Peyer's patch (tissue), 4 donors: ENCODE results near the gene NCAM2. TPM values are rescaled to one million over a fixed set of nuclear protein-coding genes. Genes with fewer than 3 reads are reported as not detected.

ENCODE experiments used
- DNase-seq, 3 donors: peaks; one replicate each; pipeline ENCODE4 v3.0.0-alpha.2; 2017 to 2019
- H3K27ac ChIP-seq, 4 donors: fragments of 200-600 bp; sonication (generic); one replicate each; pipeline ENCODE4 v1.5.1; 2016 to 2019
- H3K27me3 ChIP-seq, 2 donors: fragments of 200-600 bp; sonication (generic); one replicate each; pipeline ENCODE4 v1.5.1; 2019
- H3K36me3 ChIP-seq, 3 donors: fragments of 200-600 bp; sonication (generic); one replicate each; pipeline ENCODE4 v1.5.1; 2016 to 2019
- H3K4me1 ChIP-seq, 4 donors: fragments of 200-600 bp; sonication (generic); one replicate each; pipeline ENCODE4 v1.5.1; 2016 to 2019
- H3K4me3 ChIP-seq, 4 donors: fragments of 200-600 bp; sonication (generic); 1 replicate in 3 of 4; 2 replicates in 1 of 4; pipeline ENCODE4 v1.5.1; 2016 to 2019; ENCODE audit warnings: mild to moderate bottlenecking in 1 of 4
- H3K9me3 ChIP-seq, 4 donors: fragments of 200-600 bp; sonication (generic); one replicate each; pipeline ENCODE4 v1.5.1; 2016 to 2019; ENCODE audit warnings: mild to moderate bottlenecking in 1 of 4
- CTCF ChIP-seq, 6 experiments: fragments of 450-650 bp in 4 of 6; fragments of 200-600 bp in 2 of 6; sonication (generic) in 1 of 6; IDR thresholded peaks; one replicate each; pipeline ENCODE4 v1.5.1; 2017 to 2019; ENCODE audit warnings: antibody characterized with exemption in 6 of 6, mild to moderate bottlenecking in 3 of 6, moderate library complexity in 1 of 6
- POLR2A ChIP-seq, 2 donors: fragments of 450-650 bp; IDR thresholded peaks; one replicate each; pipeline ENCODE4 v1.5.1; 2017; ENCODE audit warnings: antibody characterized with exemption in 2 of 2, mild to moderate bottlenecking in 2 of 2, moderate library complexity in 2 of 2
- total RNA-seq, 4 donors: library from RNA; depleted of rRNA; stranded (reverse); fragments of >200 nt; gene quantifications; one replicate each; pipeline ENCODE4 v1.1.0, GENCODE V29; 2016

NCAM2 gene
- total RNA-seq, 4 donors from 2014 or later: 0.13 to 5.8 (median 0.60) TPM

GRCh38 chr21:21210552-21210951 is 212.3 kb downstream of the NCAM2 start:
- Histone ChIP-seq H3K27ac (no peak overlapping the region), H3K4me3 (no peak overlapping the region), H3K36me3 (no peaks in the 10 kb centered on the region), H3K4me1 (no peaks in the 10 kb centered on the region), H3K9me3 (no peaks in the 10 kb centered on the region), H3K27me3 (no peaks in the 10 kb centered on the region)
- DNase-seq: no peak
- TF ChIP-seq POLR2A (IDR thresholded peaks at IDR 0.05) (no peak), CTCF (IDR thresholded peaks at IDR 0.05) (no peak)

GRCh38 chr21:21213297-21213696 is 215.1 kb downstream of the NCAM2 start:
- TF ChIP-seq POLR2A (IDR thresholded peaks at IDR 0.05): no peak
- no peak for TF ChIP-seq CTCF (IDR thresholded peaks at IDR 0.05)
- Histone ChIP-seq H3K27ac (no peak overlapping the region), H3K27me3 (no peaks in the 10 kb centered on the region), H3K9me3 (no peaks in the 10 kb centered on the region), H3K4me3 (no peak overlapping the region), H3K36me3 (no peaks in the 10 kb centered on the region), H3K4me1 (no peaks in the 10 kb centered on the region)
- no peak for DNase-seq

GRCh38 chr21:21216047-21216446 is 217.8 kb downstream of the NCAM2 start:
- no peaks in the 10 kb centered on the region for H3K4me1 ChIP-seq
- H3K27me3 ChIP-seq: no peaks in the 10 kb centered on the region
- no peak overlapping the region for H3K27ac ChIP-seq
- DNase-seq: no peak
- TF ChIP-seq POLR2A (IDR thresholded peaks at IDR 0.05) (no peak), CTCF (IDR thresholded peaks at IDR 0.05) (no peak)
- no peaks in the 10 kb centered on the region for H3K9me3 ChIP-seq
- H3K4me3 ChIP-seq: no peak overlapping the region
- H3K36me3 ChIP-seq: no peaks in the 10 kb centered on the region

- Histone ChIP-seq H3K27ac (no peak overlapping the region), H3K27me3 (no peaks in the 10 kb centered on the region), H3K4me1 (no peaks in the 10 kb centered on the region), H3K4me3 (no peak overlapping the region), H3K9me3 (no peaks in the 10 kb centered on the region), H3K36me3 (no peaks in the 10 kb centered on the region)
- DNase-seq: no peak
- no peak for TF ChIP-seq POLR2A (IDR thresholded peaks at IDR 0.05)
- TF ChIP-seq CTCF (IDR thresholded peaks at IDR 0.05): no peak
Measured at GRCh38 chr21:21226472-21226871, 228.3 kb downstream of the NCAM2 start.

- no peak for DNase-seq
Measured at GRCh38 chr21:21230672-21231071, 232.5 kb downstream of the NCAM2 start.

More at GRCh38 chr21:21230672-21231071, 232.5 kb downstream of the NCAM2 start:
- Histone ChIP-seq H3K4me1 (no peaks in the 10 kb centered on the region), H3K27me3 (no peaks in the 10 kb centered on the region), H3K4me3 (no peak overlapping the region), H3K27ac (no peak overlapping the region), H3K9me3 (no peaks in the 10 kb centered on the region), H3K36me3 (no peaks in the 10 kb centered on the region)
- TF ChIP-seq POLR2A (IDR thresholded peaks at IDR 0.05) (no peak), CTCF (IDR thresholded peaks at IDR 0.05) (no peak)
